COLO668 (cell line): ENCODE measurements around the gene SLC6A6.
"Not testable (repeated sequence)": the region's sequence is repeated elsewhere in the genome, so short reads cannot be mapped to it uniquely, and the experiment has no call there.

Source experiments
- DNase-seq: peaks from one replicate; lab custom pipeline; 2025; ENCODE audit not compliant: unreplicated experiment; lab: John Stamatoyannopoulos, UW

Gene SLC6A6

GRCh38 chr3:14434498-14435151 lies 32.2 kb downstream of the SLC6A6 start:
- no peak for DNase-seq

GRCh38 chr3:14435175-14436014 lies 33.0 kb downstream of the SLC6A6 start:
- DNase-seq = no peak

- DNase-seq = no peak
These were observed 34.5 kb downstream of the SLC6A6 start for GRCh38 chr3:14436954-14437281.

GRCh38 chr3:14437705-14438104 lies 35.3 kb downstream of the SLC6A6 start:
- DNase-seq = not testable (repeated sequence)

DNA sequence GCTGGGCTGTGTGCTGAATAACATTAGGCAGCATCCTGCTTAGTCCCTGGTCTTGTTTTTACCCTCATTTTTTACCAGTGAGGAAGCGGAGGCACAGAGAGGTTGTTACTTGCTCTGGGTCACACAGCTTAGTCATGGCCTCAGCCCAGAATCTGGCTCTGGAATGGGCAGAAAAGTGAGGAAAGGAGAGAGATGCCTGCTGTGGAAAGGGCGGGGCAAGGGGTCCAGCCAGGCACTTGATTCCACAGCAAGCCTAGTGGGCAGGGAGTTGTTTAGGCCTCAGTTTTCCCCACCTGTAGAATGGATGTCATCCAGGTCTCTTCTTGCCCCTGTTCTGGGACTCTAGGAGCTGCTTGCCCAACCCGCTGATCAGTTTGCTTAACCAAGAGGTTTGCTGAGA lies 35.9 kb downstream of the SLC6A6 start:
- no peak for DNase-seq

DNA sequence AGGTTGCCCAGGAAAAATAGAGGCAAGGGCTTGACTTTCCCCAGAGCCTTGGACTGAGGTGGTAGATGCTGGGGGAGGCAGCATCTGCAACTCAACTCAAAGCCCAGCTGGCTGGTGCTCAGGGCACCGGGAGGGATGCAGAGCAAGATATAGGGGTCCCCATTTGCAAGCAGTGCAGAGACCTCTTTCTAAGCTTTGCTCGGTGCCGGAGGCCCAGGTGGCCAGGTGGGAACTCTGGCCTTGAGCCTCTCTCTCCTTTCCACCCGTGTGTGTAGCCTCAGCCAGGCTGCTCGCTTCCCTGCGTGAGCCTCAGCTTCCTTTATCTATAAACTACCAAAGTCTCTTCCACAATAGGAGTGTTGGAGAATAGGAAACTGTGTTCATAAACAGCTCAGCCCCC lies 36.5 kb downstream of the SLC6A6 start:
- DNase-seq = peak; percentile 42

DNA sequence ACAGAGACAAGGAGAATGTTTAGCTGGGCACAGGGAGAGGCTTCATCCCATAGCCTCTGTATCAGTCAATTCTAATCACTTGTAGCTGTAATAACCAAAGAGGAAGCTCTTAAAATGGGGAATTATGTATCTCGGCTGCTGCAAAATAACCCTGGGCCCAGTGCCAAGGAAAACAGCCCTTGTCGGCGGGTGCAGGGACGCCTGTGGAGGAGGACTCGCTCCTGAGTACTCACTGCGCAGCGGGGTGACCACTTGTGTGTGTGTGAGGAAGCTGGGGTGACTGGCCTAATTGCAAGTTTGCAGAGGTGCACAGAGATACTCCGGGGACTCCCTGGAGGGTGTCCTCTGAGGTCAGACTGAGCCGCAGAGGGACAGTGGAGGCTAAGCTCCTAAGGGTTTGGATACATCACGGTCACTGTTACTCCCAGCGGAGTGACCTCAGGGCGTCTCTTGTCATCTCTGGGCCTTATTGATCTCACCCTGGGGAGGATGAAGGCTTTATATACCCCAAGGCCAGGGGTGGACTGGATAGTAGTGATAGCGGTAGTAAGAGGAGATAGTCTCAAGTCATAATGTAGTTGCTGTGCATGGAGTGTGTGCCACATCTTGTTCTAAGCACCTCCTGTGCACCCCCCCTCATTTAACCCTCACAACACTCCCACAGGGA lies 37.2 kb downstream of the SLC6A6 start:
- peak; percentile 86 for DNase-seq

GRCh38 chr3:14440168-14440518 lies 37.7 kb downstream of the SLC6A6 start:
- DNase-seq = peak; percentile 21

DNA sequence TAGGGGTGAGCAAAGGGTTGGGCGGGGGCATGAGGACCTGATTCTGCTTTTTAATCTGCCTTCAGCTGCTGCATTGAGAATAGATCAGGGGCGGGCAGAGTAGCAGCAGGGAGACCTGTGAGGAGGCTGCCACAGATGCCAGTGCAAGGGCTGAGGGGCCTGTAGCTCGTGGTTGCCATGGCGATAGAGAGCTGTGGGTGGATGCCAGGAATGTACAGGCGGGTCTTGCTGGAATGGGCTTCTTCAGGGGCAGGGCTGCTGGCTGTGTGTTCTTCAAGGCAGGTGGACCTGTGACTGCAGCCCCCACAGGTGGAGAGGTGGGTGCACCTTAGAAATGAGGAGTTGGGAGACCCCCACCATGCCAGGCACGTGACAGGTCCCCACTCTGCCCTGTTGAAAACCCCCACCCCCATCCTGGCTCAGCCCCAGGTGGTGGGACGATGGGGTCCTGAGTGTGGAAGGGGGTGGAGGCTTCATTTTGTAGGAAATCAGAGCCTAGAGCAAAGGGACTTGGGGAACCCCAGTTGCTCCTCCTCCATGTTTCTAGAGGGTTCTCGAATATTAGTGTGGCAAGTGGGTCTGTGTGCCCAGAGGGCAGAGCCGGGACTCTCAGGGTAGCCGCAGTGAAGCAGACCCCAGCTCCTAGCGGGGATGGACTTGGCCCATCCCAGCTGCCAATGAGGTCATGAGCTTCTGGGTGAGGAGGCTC lies 38.3 kb downstream of the SLC6A6 start:
- DNase-seq = peak; percentile 18

- no peak for DNase-seq
These were observed 39.0 kb downstream of the SLC6A6 start for GRCh38 chr3:14441240-14441919.

GRCh38 chr3:14441920-14442300 lies 39.5 kb downstream of the SLC6A6 start:
- no peak for DNase-seq

DNA sequence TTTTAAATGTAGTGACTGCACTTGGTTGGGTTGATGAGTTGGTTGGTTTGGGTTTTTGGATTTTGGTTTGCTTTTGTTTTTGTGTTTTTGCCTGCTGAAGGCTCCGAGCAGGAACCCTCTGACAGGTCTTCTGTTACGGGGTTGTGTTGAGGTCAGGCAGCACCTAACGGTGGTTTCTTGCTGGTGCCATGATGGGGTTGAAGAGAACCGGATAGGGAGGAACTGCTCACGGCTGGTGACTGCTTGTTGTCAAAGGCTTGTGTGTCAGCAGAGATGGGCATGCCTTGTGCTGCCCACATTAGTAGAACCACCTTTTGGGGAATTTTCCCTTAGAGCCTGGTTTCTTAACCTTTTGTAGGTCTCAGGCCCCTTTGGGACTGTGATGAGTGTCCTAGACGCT lies 42.0 kb downstream of the SLC6A6 start:
- DNase-seq = no peak

DNA sequence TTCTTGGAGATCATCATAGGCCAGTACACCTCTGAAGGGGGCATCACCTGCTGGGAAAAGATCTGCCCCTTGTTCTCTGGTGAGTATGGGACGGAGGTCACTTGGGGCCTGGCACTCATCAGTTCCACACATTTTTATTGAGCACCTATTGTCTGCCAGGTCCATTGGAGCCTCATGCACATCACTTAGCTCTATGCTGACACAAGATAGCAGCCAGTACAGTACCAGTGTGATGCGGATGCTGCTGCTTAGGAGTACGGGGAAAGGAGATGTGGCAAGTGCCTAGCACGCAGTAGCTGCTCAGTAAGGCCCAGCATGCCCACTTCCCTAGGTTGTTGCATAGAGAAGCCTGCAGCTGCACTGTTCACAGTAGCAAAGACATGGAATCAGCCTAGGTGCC lies 43.4 kb downstream of the SLC6A6 start:
- DNase-seq = no peak

GRCh38 chr3:14446988-14447570 lies 44.7 kb downstream of the SLC6A6 start:
- DNase-seq = no peak

- no peak for DNase-seq
These were observed 45.7 kb downstream of the SLC6A6 start for GRCh38 chr3:14448063-14448462.

- no peak for DNase-seq
These were observed 46.6 kb downstream of the SLC6A6 start for GRCh38 chr3:14448756-14449727.

DNA sequence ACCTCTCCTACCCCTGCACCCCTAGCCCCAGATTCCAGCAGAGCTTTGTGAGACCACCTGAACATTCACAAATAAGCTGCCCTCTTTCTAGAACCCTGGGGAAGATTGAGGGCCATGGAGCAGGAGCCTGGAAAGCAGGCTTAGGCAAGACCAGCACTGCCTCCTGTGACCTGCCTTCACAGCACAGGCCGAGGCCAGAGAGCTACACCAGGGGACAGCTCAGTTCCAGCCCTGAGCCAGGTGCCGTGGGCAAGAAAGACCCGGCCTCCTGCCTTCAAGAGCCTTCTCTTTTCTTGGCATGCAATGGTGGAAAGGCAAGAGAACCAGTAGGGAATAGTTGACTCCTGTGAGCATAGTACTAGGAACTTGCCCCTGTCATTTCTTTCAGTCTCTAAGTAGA lies 48.1 kb downstream of the SLC6A6 start:
- DNase-seq = no peak

DNA sequence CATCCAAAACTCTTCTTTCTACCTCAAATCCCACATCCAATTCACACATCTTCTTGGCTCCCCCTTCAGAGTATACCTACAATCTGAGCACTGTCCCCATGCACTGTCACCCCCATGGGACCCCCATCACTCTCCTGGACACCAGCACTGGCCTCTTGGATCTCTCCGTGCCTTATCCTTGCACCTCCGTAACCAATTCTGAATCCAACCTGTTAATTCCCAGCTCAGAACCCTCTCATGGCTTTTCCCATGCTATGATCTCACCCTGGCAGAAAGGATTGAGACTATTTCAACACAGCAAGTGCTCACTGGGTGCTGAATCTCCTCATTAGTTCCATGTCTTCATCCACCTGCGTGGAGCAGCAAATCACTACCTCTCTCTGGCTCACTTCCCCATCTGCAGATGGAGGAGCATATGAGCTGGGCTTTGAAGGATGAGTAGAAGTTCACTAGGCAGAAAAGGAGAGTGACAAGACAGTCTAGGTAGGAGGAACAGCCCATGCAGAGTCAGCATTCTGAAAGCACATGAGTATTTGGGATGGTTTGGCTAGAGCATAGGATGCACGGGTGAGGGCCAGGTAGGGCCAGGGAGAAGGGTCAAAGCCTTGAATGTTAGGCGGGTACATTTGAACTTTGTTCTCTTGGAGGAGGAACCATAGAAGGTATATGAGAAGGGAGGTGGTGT lies 48.7 kb downstream of the SLC6A6 start:
- DNase-seq = no peak
